ENCODE measurements around the gene WWOX. TPM values are rescaled to one million over a fixed set of nuclear protein-coding genes. Genes with fewer than 3 reads are reported as not detected.

Gene WWOX
- total RNA-seq, 1 donor from 2014 or later, result 18.6 TPM

DNA sequence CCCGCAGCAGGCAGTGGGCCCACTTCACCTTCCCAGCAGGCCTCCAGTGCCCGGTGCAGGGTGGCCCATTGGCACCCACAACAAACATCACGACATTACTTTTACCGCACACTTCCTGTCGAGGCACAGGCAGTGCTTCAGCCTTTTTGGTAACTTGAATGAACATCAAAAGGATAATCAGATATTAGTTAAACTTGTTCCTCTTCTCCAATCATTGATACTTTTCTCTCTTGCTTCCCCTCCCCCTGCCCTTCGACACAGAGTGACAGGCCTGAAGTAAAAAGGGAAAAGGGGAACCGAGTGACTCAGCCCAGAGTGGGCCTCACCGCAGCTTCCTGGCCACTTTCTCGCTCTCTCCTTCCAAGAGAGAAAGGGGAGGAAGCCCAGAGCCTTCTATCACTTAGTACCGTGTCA is 994.1 kb downstream of the WWOX start:
- TF ChIP-seq, protein P1, sequence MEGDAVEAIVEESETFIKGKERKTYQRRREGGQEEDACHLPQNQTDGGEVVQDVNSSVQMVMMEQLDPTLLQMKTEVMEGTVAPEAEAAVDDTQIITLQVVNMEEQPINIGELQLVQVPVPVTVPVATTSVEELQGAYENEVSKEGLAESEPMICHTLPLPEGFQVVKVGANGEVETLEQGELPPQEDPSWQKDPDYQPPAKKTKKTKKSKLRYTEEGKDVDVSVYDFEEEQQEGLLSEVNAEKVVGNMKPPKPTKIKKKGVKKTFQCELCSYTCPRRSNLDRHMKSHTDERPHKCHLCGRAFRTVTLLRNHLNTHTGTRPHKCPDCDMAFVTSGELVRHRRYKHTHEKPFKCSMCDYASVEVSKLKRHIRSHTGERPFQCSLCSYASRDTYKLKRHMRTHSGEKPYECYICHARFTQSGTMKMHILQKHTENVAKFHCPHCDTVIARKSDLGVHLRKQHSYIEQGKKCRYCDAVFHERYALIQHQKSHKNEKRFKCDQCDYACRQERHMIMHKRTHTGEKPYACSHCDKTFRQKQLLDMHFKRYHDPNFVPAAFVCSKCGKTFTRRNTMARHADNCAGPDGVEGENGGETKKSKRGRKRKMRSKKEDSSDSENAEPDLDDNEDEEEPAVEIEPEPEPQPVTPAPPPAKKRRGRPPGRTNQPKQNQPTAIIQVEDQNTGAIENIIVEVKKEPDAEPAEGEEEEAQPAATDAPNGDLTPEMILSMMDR (IDR thresholded peaks at IDR 0.05; ENCODE audit: unreplicated experiment), result no peak
- Mint-ChIP-seq H3K9me3 (ENCODE audit: unreplicated experiment) (no peaks in the 10 kb centered on the region), H3K27me3 (ENCODE audit: unreplicated experiment) (peaks cover 1% of the 10 kb centered on the region), H3K27ac (ENCODE audit: unreplicated experiment) (no peak overlapping the region), H3K4me3 (ENCODE audit: unreplicated experiment) (no peak overlapping the region), H3K4me1 (ENCODE audit: unreplicated experiment) (peaks cover 20% of the 10 kb centered on the region), H3K36me3 (ENCODE audit: low read depth, unreplicated experiment) (no peaks in the 10 kb centered on the region)
- no peak for DNase-seq (ENCODE audit: low spot score)

DNA sequence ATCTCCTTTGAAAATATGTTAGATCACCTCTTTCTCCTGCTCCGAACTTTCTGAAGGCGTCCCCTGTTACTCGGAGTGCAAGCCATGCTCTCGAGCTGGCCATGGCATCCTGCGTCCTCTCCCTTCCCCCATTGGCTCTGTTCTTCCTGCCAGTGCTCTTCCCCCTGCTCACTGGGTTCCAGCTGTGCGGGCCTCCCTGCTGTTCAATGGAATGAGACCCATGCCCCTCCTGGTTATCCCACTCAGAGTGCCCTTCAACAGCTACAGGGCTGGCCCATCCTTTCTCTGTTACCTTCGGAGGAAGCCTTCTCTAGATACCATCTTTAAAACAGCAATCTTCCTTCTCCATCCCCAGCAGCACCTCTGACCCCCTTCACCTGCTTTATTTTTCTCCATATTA is 996.8 kb downstream of the WWOX start:
- Mint-ChIP-seq H3K27me3 (ENCODE audit: unreplicated experiment) (peaks cover 1% of the 10 kb centered on the region), H3K9me3 (ENCODE audit: unreplicated experiment) (no peaks in the 10 kb centered on the region), H3K27ac (ENCODE audit: unreplicated experiment) (no peak overlapping the region), H3K4me3 (ENCODE audit: unreplicated experiment) (no peak overlapping the region), H3K36me3 (ENCODE audit: low read depth, unreplicated experiment) (no peaks in the 10 kb centered on the region), H3K4me1 (ENCODE audit: unreplicated experiment) (peaks cover 9% of the 10 kb centered on the region)
- no peak for DNase-seq (ENCODE audit: low spot score)
- TF ChIP-seq, protein P1 (IDR thresholded peaks at IDR 0.05; ENCODE audit: unreplicated experiment), result no peak

DNA sequence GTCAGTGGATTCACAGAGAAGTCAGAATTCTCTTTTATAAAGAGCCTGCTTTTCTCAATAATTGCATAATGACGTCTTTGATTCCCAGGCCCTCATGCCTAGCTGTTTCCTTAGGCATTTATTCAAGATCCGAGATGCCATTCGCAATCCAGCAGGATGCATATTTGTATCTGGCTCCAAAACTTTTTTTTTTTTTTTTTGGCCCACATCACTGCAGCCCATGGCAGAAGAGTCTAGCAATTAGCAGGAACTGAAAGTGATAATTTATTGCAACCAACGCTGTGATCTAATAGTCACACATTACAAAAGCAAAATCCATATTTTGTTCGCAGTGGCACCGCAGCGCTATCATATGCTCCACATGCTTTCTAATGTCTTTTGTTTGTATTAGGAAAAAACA is 997.7 kb downstream of the WWOX start:
- TF ChIP-seq, protein P1 (IDR thresholded peaks at IDR 0.05; ENCODE audit: unreplicated experiment), result no peak
- Mint-ChIP-seq H3K4me1 (ENCODE audit: unreplicated experiment) (peaks cover 7% of the 10 kb centered on the region), H3K9me3 (ENCODE audit: unreplicated experiment) (no peaks in the 10 kb centered on the region), H3K36me3 (ENCODE audit: low read depth, unreplicated experiment) (no peaks in the 10 kb centered on the region), H3K27ac (ENCODE audit: unreplicated experiment) (no peak overlapping the region), H3K27me3 (ENCODE audit: unreplicated experiment) (peaks cover 1% of the 10 kb centered on the region), H3K4me3 (ENCODE audit: unreplicated experiment) (no peak overlapping the region)
- DNase-seq (ENCODE audit: low spot score), result no peak

DNA sequence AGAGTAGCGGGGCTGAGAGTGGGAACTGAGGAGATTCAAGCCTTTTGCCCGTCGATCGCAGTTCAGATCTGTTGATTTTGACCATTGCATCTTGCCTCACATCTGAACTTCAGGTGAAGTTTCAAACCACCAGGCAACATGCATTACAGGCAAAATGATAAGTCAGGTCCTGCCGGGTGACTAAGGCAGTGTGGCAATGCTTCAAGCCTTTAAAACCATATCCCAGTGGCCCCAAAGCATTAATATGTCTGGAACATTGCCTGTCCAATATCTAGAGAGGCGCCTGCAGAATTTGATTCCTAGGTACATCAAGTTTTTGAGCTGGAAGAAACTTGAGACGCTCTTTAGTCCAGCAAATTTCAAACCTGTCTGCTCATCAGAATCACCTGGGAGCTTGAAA is 998.3 kb downstream of the WWOX start:
- Mint-ChIP-seq H3K4me3 (ENCODE audit: unreplicated experiment) (no peak overlapping the region), H3K27me3 (ENCODE audit: unreplicated experiment) (peaks cover 1% of the 10 kb centered on the region), H3K36me3 (ENCODE audit: low read depth, unreplicated experiment) (no peaks in the 10 kb centered on the region), H3K27ac (ENCODE audit: unreplicated experiment) (no peak overlapping the region), H3K9me3 (ENCODE audit: unreplicated experiment) (no peaks in the 10 kb centered on the region), H3K4me1 (ENCODE audit: unreplicated experiment) (peaks cover 7% of the 10 kb centered on the region)
- TF ChIP-seq, protein P1 (IDR thresholded peaks at IDR 0.05; ENCODE audit: unreplicated experiment), result no peak
- no peak for DNase-seq (ENCODE audit: low spot score)

DNA sequence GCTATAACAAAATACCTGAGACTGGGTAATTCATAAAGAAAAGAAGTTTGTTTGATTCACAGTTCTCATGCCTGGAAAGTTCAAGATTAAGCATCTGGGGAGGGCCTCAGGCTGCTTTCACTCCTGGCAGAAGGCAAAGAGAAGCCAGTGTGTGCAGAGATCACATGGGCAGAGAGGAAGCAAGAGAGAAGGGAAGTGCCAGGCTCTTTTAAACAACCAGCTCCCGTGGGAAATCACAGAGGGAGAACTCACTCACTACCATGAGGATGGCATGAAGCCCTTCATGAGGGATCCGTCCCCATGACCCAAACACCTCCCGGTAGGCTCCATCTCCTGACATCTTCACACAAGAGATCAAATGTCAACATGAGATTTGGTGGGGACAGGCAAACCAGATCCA is 999.5 kb downstream of the WWOX start:
- no peak for DNase-seq (ENCODE audit: low spot score)
- no peaks in the 10 kb centered on the region for H3K36me3 Mint-ChIP-seq (ENCODE audit: low read depth, unreplicated experiment)
- peaks cover 1% of the 10 kb centered on the region for H3K27me3 Mint-ChIP-seq (ENCODE audit: unreplicated experiment)
- peaks cover 3% of the 10 kb centered on the region for H3K4me1 Mint-ChIP-seq (ENCODE audit: unreplicated experiment)
- TF ChIP-seq, protein P1 (IDR thresholded peaks at IDR 0.05; ENCODE audit: unreplicated experiment), result no peak
- no peak overlapping the region for H3K4me3 Mint-ChIP-seq (ENCODE audit: unreplicated experiment)
- H3K27ac Mint-ChIP-seq (ENCODE audit: unreplicated experiment), result no peak overlapping the region
- H3K9me3 Mint-ChIP-seq (ENCODE audit: unreplicated experiment), result no peaks in the 10 kb centered on the region
